Esophagus (tissue), 2 donors: ENCODE data around the gene CYP3A4. TPM values are rescaled to one million over a fixed set of nuclear protein-coding genes. Genes with fewer than 3 reads are reported as not detected.
"Not testable (repeated sequence)": the region's sequence is repeated elsewhere in the genome, so short reads cannot be mapped to it uniquely, and the experiment has no call there.

Experiments
- H3K27ac ChIP-seq, 2 donors: one replicate each; pipeline ENCODE4 v1.5.1; 2013; ENCODE audit warnings: low read depth in 2 of 2, mild to moderate bottlenecking in 2 of 2, inconsistent platforms in 1 of 2, low read length in 1 of 2, moderate library complexity in 1 of 2
- H3K27me3 ChIP-seq, 2 donors: one replicate each; pipeline ENCODE4 v1.6.1; 2013; ENCODE audit warnings: low read length in 2 of 2, control low read depth in 1 of 2, mild to moderate bottlenecking in 1 of 2; ENCODE audit not compliant: insufficient read depth in 2 of 2, control insufficient read depth in 1 of 2
- H3K36me3 ChIP-seq, 2 donors: one replicate each; pipeline ENCODE4 v1.6.1; 2013; ENCODE audit warnings: low read length in 1 of 2; ENCODE audit not compliant: control insufficient read depth in 2 of 2, insufficient read depth in 2 of 2
- H3K4me1 ChIP-seq, 2 donors: one replicate each; pipeline ENCODE4 v1.6.1; 2013; ENCODE audit warnings: low read length in 1 of 2; ENCODE audit not compliant: control insufficient read depth in 2 of 2, insufficient read depth in 2 of 2
- H3K4me3 ChIP-seq, 2 donors: one replicate each; pipeline ENCODE4 v1.5.1; 2013; ENCODE audit warnings: low read length in 2 of 2, mild to moderate bottlenecking in 2 of 2, low read depth in 1 of 2, moderate library complexity in 1 of 2
- H3K9me3 ChIP-seq, 2 donors: one replicate each; pipeline ENCODE4 v1.6.1; 2013; ENCODE audit warnings: mild to moderate bottlenecking in 2 of 2, low read depth in 1 of 2, low read length in 1 of 2, moderate library complexity in 1 of 2; ENCODE audit not compliant: control insufficient read depth in 2 of 2, insufficient read depth in 1 of 2
- WGBS, 2 donors: extraction: QIAGEN DNeasy Blood & Tissue Kit; methylation state at CpG; one replicate each; pipeline ENCODE4 v1.1.7; 2013; 5-methylcytosine and 5-hydroxymethylcytosine counted together
- polyA plus RNA-seq, 2 donors: library from polyadenylated mRNA; stranded (reverse); fragments of 200-250 nt; gene quantifications; one replicate each; pipeline ENCODE4 v1.2.3, GENCODE V29; 2013
- donor health status: healthy with polysubstance abuse.
- donor health status: Bipolar disorder and iron deficiency.

CYP3A4 gene
- polyA plus RNA-seq, 2 donors, result 0.16 to 0.20 TPM

DNA sequence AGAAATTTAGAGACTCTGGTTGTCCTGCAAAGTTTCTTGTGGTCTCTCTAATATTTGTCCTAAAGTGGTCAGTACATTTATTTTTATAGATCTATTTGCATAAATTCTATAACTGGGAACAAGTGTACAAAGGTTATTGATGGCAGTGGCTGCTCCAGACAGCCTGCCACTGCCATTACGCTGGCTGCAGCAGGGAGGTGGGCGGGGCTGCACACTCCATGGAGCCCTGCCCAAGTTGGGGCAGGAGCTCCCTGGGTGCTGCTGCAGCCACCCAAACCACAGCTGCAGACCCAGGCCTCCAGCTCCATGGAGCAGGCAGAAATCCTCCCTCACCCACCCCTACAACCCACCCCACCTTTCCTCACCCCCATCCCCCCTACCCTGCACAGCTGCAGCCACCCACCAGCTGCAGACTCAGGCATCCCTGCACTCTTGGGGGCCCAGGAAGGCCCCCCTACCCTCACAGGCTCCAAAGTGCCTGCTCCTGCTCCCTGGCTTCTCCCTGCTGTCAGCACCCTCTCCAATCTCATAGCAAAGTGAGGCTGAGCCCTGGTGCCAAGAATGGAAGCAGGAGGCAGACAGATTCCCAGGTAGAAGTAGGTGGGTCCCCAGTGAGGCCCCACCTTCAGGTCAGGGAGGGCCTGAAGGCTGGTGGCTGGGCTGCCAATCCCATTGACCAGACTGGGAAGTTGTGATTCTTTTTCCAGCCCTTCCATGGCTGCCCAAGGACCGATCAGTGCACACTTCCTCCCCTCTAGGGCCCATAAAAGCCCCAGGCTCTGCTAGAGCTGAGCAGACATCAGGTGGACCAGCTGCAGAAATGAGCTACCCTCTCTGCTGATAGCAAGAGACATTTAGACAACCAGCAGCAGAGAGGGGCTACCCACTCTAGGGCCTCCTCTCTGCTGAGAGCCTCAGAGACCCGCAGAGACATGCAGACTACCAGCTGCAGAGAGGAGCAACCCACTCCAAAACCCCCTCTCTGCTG lies 39.0 kb upstream of the CYP3A4 start:
- WGBS, 2 donors, result 60 to 67% methylated on average over 4 of the region's 4 CpGs
- no peaks in the 10 kb centered on the region for H3K4me1 ChIP-seq
- no peak overlapping the region for H3K4me3 ChIP-seq
- no peaks in the 10 kb centered on the region for H3K27me3 ChIP-seq
- H3K9me3 ChIP-seq, result peaks cover 0 to 2% of the 10 kb centered on the region in 2 donors
- H3K27ac ChIP-seq, result no peak overlapping the region
- no peaks in the 10 kb centered on the region for H3K36me3 ChIP-seq

DNA sequence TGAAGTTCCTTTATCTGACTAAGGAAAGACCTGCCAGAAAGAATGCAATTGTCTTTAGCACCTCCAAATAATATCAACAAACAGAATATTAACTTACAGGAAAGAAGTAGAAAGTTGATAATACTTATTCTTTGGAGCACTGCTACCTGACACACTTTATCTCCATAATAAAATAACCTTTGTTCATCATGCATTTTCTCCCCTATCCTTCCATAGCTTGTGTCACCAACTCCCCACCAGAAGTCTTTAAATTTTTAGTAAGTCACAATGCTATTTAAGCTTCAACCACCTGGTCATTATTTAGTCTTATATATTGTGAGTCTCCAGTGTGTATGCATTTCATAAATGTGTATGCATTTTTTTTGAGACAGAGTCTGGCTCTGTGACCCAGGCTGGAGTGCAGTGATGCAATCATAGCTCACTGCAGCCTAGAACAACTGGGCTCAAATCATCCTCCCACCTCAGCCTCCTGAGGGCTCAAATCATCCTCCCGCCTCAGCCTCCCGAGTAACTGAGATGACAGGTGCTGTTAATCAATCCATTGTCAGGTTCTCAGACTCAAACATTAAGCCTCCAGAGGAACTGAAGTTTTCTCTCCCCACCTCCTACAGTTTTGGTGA lies 36.5 kb upstream of the CYP3A4 start:
- 83 to 89% methylated on average over 2 of the region's 2 CpGs for WGBS, 2 donors
- no peaks in the 10 kb centered on the region for H3K27me3 ChIP-seq
- H3K4me1 ChIP-seq, result no peaks in the 10 kb centered on the region
- H3K36me3 ChIP-seq, result no peaks in the 10 kb centered on the region
- no peak overlapping the region for H3K27ac ChIP-seq
- H3K4me3 ChIP-seq, result no peak overlapping the region
- H3K9me3 ChIP-seq, result peaks cover 0 to 2% of the 10 kb centered on the region in 2 donors

DNA sequence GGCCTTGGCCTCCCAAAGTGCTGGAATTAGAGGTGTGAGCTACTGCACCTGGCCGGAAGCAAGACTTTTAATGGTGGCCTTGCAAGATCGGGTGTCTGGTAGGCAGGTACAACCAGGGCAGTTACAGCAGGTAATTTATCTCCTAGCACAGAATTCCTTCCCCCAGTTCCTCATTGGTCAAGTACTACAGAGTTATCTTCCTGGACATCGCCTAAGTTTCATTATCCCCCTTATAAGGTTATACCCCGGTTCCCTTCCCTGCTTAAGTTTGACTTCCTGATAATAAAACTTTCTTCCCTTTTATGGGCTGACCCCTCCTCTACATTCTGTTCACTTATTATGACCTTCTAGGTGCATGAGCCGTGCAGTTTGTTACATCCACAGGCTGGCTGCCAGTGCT lies 24.8 kb upstream of the CYP3A4 start:
- no peak overlapping the region for H3K27ac ChIP-seq
- WGBS, 2 donors, result 88 to 89% methylated on average over 5 of the region's 5 CpGs

DNA sequence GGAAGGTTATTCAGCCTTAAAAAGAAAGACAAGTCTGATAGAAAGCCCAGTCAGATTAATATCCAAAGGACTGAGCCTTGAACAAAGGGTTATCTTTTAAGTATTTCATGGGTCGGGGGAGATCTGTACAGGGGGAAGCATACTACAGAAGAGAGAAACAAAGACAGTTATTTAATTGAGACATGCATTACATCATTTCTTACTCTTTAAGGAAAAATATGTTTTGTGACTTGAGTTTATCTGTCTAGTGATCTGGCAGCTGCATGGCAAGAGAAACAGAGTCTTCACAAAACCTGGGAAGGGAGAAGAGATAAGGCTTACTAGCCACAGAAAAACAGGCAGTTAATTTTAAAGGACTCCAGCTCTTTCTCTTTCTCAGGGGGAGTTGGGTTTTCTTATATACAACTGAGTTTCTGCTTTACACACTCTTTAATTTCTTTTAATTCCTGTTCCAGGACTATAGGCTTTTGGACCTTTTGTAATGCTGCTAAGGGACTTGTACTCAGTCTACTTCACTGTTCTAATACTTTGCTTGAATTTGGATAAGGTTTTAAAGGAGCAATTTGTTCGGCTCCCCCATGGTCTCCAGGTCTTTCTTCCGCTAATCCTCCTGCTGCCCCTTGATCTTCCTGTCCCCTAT lies 23.0 kb upstream of the CYP3A4 start:
- Histone ChIP-seq H3K36me3 (no peaks in the 10 kb centered on the region), H3K27ac (no peak overlapping the region), H3K27me3 (no peaks in the 10 kb centered on the region), H3K4me1 (no peaks in the 10 kb centered on the region), H3K4me3 (no peak overlapping the region), H3K9me3 (no peaks in the 10 kb centered on the region)
- WGBS, 2 donors, result 78 to 81% methylated on average over 3 of the region's 3 CpGs

More for the DNA sequence above, 24.8 kb upstream of the CYP3A4 start:
- H3K36me3 ChIP-seq, result no peaks in the 10 kb centered on the region
- no peak overlapping the region for H3K4me3 ChIP-seq
- no peaks in the 10 kb centered on the region for H3K9me3 ChIP-seq
- no peaks in the 10 kb centered on the region for H3K27me3 ChIP-seq
- no peaks in the 10 kb centered on the region for H3K4me1 ChIP-seq

DNA sequence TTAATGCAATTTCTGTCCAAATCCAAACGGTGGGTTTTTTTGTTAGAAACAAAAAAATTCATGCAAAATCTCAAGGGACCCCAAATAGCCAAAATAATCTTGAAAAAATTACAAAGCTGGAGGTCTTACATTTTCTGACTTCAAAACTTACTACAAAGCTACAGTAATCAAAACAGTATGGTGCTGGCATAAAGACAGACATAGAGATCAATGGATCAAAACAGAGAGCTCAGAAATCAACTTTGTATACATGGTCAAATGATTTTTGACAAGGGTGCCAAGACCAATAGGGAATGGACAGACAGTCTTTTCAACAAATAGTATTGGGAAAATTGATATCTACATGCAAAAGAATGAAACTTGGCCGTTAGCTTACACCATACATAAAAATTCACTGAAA lies 21.7 kb upstream of the CYP3A4 start:
- no peaks in the 10 kb centered on the region for H3K36me3 ChIP-seq
- WGBS, 2 donors, result 83 to 85% methylated on average over 2 of the region's 2 CpGs
- no peaks in the 10 kb centered on the region for H3K4me1 ChIP-seq
- no peaks in the 10 kb centered on the region for H3K27me3 ChIP-seq
- no peaks in the 10 kb centered on the region for H3K9me3 ChIP-seq
- H3K4me3 ChIP-seq, result no peak overlapping the region
- H3K27ac ChIP-seq, result no peak overlapping the region

DNA sequence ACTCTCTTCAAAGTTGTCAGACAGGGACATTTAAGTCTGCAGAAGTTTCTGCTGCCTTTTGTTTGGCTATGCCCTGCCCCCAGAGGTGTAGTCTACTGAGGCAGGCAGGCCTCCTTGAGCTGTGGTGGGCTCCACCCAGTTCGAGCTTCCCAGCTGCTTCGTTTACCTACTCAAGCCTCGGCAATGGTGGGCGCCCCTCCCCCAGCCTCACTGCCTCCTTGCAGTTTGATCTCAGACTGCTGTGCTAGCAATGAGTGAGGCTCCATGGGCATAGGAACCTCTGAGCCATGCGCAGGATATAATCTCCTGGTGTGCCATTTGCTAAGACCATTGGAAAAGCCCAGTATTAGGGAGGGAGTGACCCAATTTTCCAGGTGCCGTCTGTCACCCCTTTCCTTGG lies 19.1 kb upstream of the CYP3A4 start:
- WGBS, 2 donors, result 82 to 89% methylated on average over 6 of the region's 6 CpGs
- H3K27ac ChIP-seq, H3K36me3 ChIP-seq, H3K27me3 ChIP-seq, H3K9me3 ChIP-seq, H3K4me3 ChIP-seq, H3K4me1 ChIP-seq: not testable (repeated sequence)

DNA sequence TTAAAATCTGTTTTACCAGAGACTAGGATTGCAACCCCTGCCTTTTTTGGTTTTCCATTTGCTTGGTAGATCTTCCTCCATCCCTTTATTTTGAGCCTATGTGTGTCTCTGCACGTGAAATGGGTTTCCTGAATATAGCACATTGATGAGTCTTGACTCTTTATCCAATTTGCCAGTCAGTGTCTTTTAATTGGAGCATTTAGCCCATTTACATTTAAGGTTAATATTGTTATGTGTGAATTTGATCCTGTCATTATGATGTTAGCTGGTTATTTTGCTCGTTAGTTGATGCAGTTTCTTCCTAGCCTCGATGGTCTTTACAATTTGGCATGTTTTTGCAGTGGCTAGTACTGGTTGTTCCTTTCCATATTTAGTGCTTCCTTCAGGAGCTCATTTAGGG lies 17.4 kb upstream of the CYP3A4 start:
- H3K4me3 ChIP-seq, H3K27ac ChIP-seq, H3K36me3 ChIP-seq, H3K9me3 ChIP-seq, H3K4me1 ChIP-seq, H3K27me3 ChIP-seq: not testable (repeated sequence)
- 78 to 94% methylated on average over 2 of the region's 3 CpGs for WGBS, 2 donors

DNA sequence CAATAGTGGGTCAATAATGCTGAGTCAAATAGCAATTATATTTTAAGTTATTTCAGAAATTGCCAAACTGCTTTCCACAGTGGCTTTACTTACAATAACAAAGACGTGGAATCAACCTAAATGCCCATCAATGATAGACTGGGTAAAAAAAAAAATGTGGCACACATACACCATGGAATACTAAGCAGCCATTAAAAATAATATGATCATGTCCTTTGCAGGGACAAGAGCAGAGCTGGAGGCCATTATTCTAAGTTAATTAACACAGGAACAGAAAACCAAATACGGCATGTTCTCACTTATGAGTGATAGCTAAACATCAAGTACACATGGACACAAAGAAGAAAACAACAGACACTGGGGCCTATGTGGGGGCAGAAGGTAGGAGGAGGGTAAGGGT lies 15.0 kb upstream of the CYP3A4 start:
- no peak overlapping the region for H3K27ac ChIP-seq
- no peaks in the 10 kb centered on the region for H3K36me3 ChIP-seq
- H3K9me3 ChIP-seq, result no peaks in the 10 kb centered on the region
- WGBS, 2 donors, result 79 to 81% methylated on average over 2 of the region's 2 CpGs
- H3K27me3 ChIP-seq, result no peaks in the 10 kb centered on the region
- H3K4me3 ChIP-seq, result no peak overlapping the region
- H3K4me1 ChIP-seq, result no peaks in the 10 kb centered on the region

DNA sequence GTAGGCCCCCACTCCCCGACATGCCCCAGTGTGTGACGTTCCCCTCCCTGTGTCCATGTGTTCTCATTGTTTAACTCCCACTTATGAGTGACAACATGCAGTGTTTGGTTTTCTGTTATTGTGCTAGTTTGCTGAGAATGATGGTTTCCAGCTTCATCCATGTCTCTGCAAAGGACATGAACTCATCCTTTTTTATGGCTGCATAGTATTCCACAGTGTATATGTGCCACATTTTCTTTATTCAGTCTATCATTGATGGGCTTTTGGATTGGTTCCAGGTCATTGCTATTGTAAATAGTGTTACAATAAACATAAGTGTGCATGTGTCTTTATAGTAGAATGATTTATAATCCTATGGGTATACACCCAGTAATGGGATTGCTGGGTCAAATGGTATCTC lies 11.9 kb upstream of the CYP3A4 start:
- not testable (repeated sequence) for H3K9me3 ChIP-seq, H3K27me3 ChIP-seq, H3K4me1 ChIP-seq, H3K27ac ChIP-seq, H3K36me3 ChIP-seq, H3K4me3 ChIP-seq
- 50 to 73% methylated on average over 2 of the region's 2 CpGs for WGBS, 2 donors
